Erythroblast (primary cell): ENCODE results near the gene ZNF827.

ENCODE experiments used
- GATA1 ChIP-seq: IDR thresholded peaks from 2 replicates; pipeline ENCODE4 v1.6.1; 2011; ENCODE audit warnings: low read depth, mild to moderate bottlenecking, control low read depth, low read length, moderate library complexity
- POLR2A ChIP-seq: IDR thresholded peaks from 2 replicates; pipeline ENCODE4 v1.6.1; 2011; ENCODE audit warnings: mild to moderate bottlenecking, low read length

DNA sequence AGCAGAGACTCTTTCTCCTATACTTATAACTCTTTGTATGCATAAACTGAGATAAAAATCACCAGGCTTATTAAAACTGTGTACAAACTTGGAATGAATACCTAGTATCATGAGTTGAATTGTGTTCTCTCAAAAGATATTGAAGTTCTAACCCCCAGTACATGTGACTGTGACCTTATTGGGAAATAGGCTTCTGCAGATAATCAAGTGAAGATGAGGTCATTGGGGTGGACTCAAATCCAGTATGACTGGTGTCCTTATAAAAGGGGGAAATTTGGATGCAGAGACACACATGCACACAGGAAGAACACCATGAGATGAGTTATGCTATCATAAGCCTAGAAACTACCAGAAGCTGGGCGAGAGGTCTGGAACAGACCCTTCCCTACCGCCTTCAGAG is 26.2 kb downstream of the ZNF827 start:
- TF ChIP-seq POLR2A = no peak
- no peak for TF ChIP-seq GATA1
